Type B pancreatic cell (in vitro differentiated cells): Measurements from ENCODE around the gene C1orf74. TPM values are rescaled to one million over a fixed set of nuclear protein-coding genes. Genes with fewer than 3 reads are reported as not detected.

ENCODE experiments used
- DNase-seq: peaks from one replicate; pipeline ENCODE4 v3.0.0; 2021; ENCODE audit warnings: mixed read lengths; ENCODE audit not compliant: unreplicated experiment; ENCODE audit errors: extremely low spot score
- H3K27ac Mint-ChIP-seq: 2 replicates; pipeline ENCODE4 v1.8.0; 2021; ENCODE audit warnings: mild to moderate bottlenecking, mixed read lengths
- H3K27me3 Mint-ChIP-seq: 2 replicates; pipeline ENCODE4 v1.8.0; 2021; ENCODE audit warnings: mixed read lengths
- H3K36me3 Mint-ChIP-seq: 2 replicates; pipeline ENCODE4 v1.8.0; 2021; ENCODE audit warnings: mixed read lengths
- H3K4me1 Mint-ChIP-seq: one replicate; pipeline ENCODE4 v1.8.0; 2021; ENCODE audit warnings: mixed read lengths; ENCODE audit not compliant: unreplicated experiment
- H3K4me3 Mint-ChIP-seq: 2 replicates; pipeline ENCODE4 v1.8.0; 2021; ENCODE audit warnings: mild to moderate bottlenecking, mixed read lengths
- H3K9me3 Mint-ChIP-seq: 2 replicates; pipeline ENCODE4 v1.8.0; 2021; ENCODE audit warnings: mixed read lengths
- long read RNA-seq: library from polyadenylated mRNA; unstranded; transcript quantifications from one replicate; pipeline ENCODE4 v2.0.0, GENCODE V29; 2020
- total RNA-seq: library from RNA; stranded (reverse); gene quantifications from 2 replicates; pipeline ENCODE4 v1.2.1, GENCODE V29; 2021; ENCODE audit warnings: low replicate concordance
- TF ChIP-seq, protein P1 (sequence below): fragments of 200-600 bp; sonication (generic); conservative IDR thresholded peaks from 2 replicates; pipeline ENCODE4 v1.5.0; 2021; ENCODE audit warnings: antibody characterized with exemption, mild to moderate bottlenecking

C1orf74 gene
- 3.6 TPM in 2 replicates for total RNA-seq
- long read RNA-seq, full-length matches to known transcripts = 21 of 27 reads
- long read RNA-seq, partial matches to known transcripts = 0 of 27 reads
- long read RNA-seq, other reads (novel, unspliced or antisense) = 6 of 27 reads

DNA sequence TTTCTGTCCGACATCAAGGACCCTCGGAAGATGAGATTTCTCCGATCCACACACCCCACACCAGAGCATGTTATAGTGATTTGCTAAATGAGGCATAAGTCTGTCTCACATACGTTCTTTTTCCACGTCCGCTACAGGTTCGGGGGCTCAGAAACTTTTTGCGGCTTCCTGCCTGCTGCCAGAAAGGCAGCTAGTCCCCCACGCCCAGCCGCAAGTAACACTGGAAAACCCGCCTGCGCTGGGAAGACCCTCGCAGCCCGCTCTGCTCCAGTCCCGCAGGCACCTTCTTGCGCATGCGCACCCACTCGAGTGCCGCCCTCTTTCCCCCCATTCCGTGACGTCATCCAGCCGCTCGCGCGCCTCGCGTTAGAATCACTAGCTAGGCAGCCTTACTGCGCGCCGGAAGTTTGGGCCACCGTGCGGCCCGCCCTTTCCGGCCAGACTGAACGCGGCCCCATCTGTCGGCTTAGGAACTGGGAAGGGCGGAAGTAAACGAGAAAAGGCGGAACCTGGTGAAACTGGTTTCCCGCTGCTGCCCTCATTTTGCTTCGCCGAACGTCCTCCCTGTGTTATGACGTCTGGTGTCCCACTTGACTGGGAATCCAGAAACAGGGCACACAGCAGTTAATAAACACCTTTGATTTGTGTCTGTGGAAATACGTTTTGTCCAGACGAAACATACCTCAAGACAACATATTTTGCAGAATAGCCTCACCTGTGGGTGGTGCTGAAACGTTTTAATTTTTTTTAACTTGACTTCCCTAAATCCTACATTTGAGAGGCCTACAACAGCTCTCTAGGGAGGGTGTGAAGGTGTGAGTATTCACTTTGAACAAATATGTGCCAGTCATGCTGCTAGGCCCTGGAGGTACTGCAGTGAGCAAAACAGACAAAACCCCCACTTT is at the start of gene C1orf74:
C1orf74 (minus strand) TSS at position 295 of the 905 bp plus-strand sequence. CDS start 925 bp downstream, outside the sequence.
- Mint-ChIP-seq H3K27me3 (peaks cover 14% of the 10 kb centered on the region), H3K4me3 (peak within 1 kb of the TSS; percentile 96), H3K36me3 (peaks cover 34% of the 10 kb centered on the region), H3K27ac (peak within 1 kb of the TSS; percentile 98), H3K9me3 (no peaks in the 10 kb centered on the region), H3K4me1 (peaks cover 30% of the 10 kb centered on the region)
- DNase-seq = peak; percentile 100
- TF ChIP-seq, protein P1, sequence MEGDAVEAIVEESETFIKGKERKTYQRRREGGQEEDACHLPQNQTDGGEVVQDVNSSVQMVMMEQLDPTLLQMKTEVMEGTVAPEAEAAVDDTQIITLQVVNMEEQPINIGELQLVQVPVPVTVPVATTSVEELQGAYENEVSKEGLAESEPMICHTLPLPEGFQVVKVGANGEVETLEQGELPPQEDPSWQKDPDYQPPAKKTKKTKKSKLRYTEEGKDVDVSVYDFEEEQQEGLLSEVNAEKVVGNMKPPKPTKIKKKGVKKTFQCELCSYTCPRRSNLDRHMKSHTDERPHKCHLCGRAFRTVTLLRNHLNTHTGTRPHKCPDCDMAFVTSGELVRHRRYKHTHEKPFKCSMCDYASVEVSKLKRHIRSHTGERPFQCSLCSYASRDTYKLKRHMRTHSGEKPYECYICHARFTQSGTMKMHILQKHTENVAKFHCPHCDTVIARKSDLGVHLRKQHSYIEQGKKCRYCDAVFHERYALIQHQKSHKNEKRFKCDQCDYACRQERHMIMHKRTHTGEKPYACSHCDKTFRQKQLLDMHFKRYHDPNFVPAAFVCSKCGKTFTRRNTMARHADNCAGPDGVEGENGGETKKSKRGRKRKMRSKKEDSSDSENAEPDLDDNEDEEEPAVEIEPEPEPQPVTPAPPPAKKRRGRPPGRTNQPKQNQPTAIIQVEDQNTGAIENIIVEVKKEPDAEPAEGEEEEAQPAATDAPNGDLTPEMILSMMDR = no peak

GRCh38 chr1:209831615-209832014 is 47.3 kb upstream of the C1orf74 start:
- Mint-ChIP-seq H3K27me3 (no peaks in the 10 kb centered on the region), H3K9me3 (peaks cover 5% of the 10 kb centered on the region), H3K4me1 (peaks cover 21% of the 10 kb centered on the region), H3K27ac (no peak overlapping the region), H3K4me3 (no peak overlapping the region), H3K36me3 (peaks cover 27% of the 10 kb centered on the region)
- TF ChIP-seq, protein P1 = no peak
- no peak for DNase-seq

DNA sequence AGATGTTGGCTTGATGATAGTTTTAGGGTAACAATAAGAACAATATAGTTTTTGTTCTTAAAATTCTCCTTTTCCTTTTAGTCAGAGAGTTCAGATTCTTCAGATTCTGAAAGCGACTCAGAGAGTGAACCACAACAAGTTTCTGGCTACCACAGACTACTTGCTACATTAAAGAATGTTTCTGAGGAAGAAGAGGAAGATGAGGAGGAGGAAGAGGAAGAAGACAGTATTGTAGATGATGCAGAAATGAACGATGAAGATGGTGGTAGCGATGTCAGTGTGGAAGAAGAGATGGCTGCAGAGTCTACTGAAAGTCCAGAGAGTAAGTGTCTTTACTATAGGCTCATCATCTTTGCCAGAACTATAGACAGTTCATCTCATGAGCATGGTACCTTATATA is 46.4 kb upstream of the C1orf74 start:
- Mint-ChIP-seq H3K36me3 (peaks cover 24% of the 10 kb centered on the region), H3K27me3 (no peaks in the 10 kb centered on the region), H3K27ac (no peak overlapping the region), H3K9me3 (peaks cover 5% of the 10 kb centered on the region), H3K4me1 (peaks cover 30% of the 10 kb centered on the region), H3K4me3 (no peak overlapping the region)
- TF ChIP-seq, protein P1 = no peak
- no peak for DNase-seq

- DNase-seq = no peak
- Mint-ChIP-seq H3K4me3 (peak overlapping the region; percentile 74), H3K9me3 (peaks cover 5% of the 10 kb centered on the region), H3K36me3 (peaks cover 19% of the 10 kb centered on the region), H3K4me1 (peaks cover 35% of the 10 kb centered on the region), H3K27ac (no peak overlapping the region), H3K27me3 (no peaks in the 10 kb centered on the region)
- TF ChIP-seq, protein P1 = no peak
These were observed 45.4 kb upstream of the C1orf74 start for GRCh38 chr1:209829716-209830115.

GRCh38 chr1:209827384-209828262 is 43.3 kb upstream of the C1orf74 start, which contains the start of gene UTP25:
Gene UTP25, plus strand, starts transcription at chr1:209827972. Its CDS starts 92 bp downstream, at chr1:209828064.
- H3K27me3 Mint-ChIP-seq = peaks cover 3% of the 10 kb centered on the region
- peaks cover 5% of the 10 kb centered on the region for H3K9me3 Mint-ChIP-seq
- H3K27ac Mint-ChIP-seq = peak within 1 kb of the TSS; percentile 95
- peak; percentile 91 for DNase-seq
- TF ChIP-seq, protein P1 = peak; percentile 77
- peak within 1 kb of the TSS; percentile 96 for H3K4me3 Mint-ChIP-seq
- peaks cover 46% of the 10 kb centered on the region for H3K4me1 Mint-ChIP-seq
- peaks cover 3% of the 10 kb centered on the region for H3K36me3 Mint-ChIP-seq
